Left ventricle myocardium inferior (tissue), 1 donor: ENCODE data around the gene TMEM176A. TPM values are rescaled to one million over a fixed set of nuclear protein-coding genes. Genes with fewer than 3 reads are reported as not detected.

Experiments used
- DNase-seq: peaks from one replicate; pipeline ENCODE4 v3.0.0-alpha.2; 2020
- H3K27ac ChIP-seq: fragments of 200-600 bp; replicated peaks from 2 replicates; pipeline ENCODE4 v1.8.0; 2021
- H3K27me3 ChIP-seq: fragments of 200-600 bp; 2 replicates; pipeline ENCODE4 v1.8.0; 2021; ENCODE audit warnings: low read depth
- H3K36me3 ChIP-seq: fragments of 200-600 bp; 2 replicates; pipeline ENCODE4 v1.8.0; 2021
- H3K4me1 ChIP-seq: fragments of 200-600 bp; 2 replicates; pipeline ENCODE4 v1.8.0; 2021
- H3K4me3 ChIP-seq: fragments of 200-600 bp; 2 replicates; pipeline ENCODE4 v1.8.0; 2021; ENCODE audit warnings: mild to moderate bottlenecking, moderate library complexity
- H3K9me3 ChIP-seq: fragments of 200-600 bp; replicated peaks from 2 replicates; pipeline ENCODE4 v1.8.0; 2021
- intact Hi-C: fragments of 100-400 bp; cut with micrococcal nuclease; formaldehyde crosslinking; loops from one replicate; pipeline ENCODE4 v1.11.0; 2022
- total RNA-seq: library from RNA; stranded (reverse); fragmentation: NEBNext Ultra II Directional; extraction: Animal tissue kit (Norgen Biotek cat#: 25700); gene quantifications from one replicate; pipeline ENCODE4 v1.2.1, GENCODE V29; 2021
- TF ChIP-seq, protein P1 (sequence below): fragments of 200-600 bp; IDR thresholded peaks from 2 replicates; pipeline ENCODE4 v1.8.0; 2021; ENCODE audit warnings: antibody characterized with exemption, mild to moderate bottlenecking, borderline replicate concordance
- donor health status: DM: no; HTN: yes; CAD: no; lungs with severe emphysema.

TMEM176A gene
- total RNA-seq, 1 donor from 2014 or later, result 18.5 TPM

DNA sequence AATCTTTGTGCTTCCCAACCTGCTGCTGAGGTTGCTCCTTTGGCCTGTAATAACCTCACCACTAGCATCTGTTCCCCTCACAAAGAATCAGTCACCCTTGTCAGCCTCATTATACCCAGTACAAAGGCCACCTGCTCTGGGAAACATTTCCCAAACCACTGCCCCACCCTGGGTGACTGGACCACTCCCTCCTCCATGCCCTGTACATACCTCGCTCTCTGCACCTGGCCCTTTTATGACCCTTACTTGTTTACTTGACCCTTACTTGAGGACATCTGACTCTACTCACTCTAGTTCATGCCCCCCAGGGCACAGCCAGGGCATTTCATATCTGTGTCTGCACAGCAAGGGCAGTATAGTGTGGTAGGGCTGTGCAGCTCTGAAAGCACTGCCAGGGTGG lies 30.4 kb downstream of the TMEM176A start:
- H3K27me3 ChIP-seq, result peaks cover 12% of the 10 kb centered on the region
- TF ChIP-seq, protein P1, sequence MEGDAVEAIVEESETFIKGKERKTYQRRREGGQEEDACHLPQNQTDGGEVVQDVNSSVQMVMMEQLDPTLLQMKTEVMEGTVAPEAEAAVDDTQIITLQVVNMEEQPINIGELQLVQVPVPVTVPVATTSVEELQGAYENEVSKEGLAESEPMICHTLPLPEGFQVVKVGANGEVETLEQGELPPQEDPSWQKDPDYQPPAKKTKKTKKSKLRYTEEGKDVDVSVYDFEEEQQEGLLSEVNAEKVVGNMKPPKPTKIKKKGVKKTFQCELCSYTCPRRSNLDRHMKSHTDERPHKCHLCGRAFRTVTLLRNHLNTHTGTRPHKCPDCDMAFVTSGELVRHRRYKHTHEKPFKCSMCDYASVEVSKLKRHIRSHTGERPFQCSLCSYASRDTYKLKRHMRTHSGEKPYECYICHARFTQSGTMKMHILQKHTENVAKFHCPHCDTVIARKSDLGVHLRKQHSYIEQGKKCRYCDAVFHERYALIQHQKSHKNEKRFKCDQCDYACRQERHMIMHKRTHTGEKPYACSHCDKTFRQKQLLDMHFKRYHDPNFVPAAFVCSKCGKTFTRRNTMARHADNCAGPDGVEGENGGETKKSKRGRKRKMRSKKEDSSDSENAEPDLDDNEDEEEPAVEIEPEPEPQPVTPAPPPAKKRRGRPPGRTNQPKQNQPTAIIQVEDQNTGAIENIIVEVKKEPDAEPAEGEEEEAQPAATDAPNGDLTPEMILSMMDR, result no peak
- intact Hi-C loops, result no loop called here
- H3K36me3 ChIP-seq, result no peaks in the 10 kb centered on the region
- H3K27ac ChIP-seq, result no peak overlapping the region
- H3K4me1 ChIP-seq, result peaks cover 20% of the 10 kb centered on the region
- H3K4me3 ChIP-seq, result no peak overlapping the region
- DNase-seq, result no peak
- no peaks in the 10 kb centered on the region for H3K9me3 ChIP-seq

- H3K27me3 ChIP-seq, result peaks cover 12% of the 10 kb centered on the region
- H3K9me3 ChIP-seq, result no peaks in the 10 kb centered on the region
- no peak overlapping the region for H3K4me3 ChIP-seq
- H3K36me3 ChIP-seq, result no peaks in the 10 kb centered on the region
- no peak for DNase-seq
- intact Hi-C loops, result no loop called here
- TF ChIP-seq, protein P1, result no peak
- no peak overlapping the region for H3K27ac ChIP-seq
- peaks cover 11% of the 10 kb centered on the region for H3K4me1 ChIP-seq
Observed at GRCh38 chr7:150831851-150832250, 31.3 kb downstream of the TMEM176A start.

- H3K36me3 ChIP-seq, result no peaks in the 10 kb centered on the region
- H3K9me3 ChIP-seq, result no peaks in the 10 kb centered on the region
- H3K4me1 ChIP-seq, result peaks cover 4% of the 10 kb centered on the region
- intact Hi-C loops, result no loop called here
- no peak overlapping the region for H3K27ac ChIP-seq
- no peak for DNase-seq
- TF ChIP-seq, protein P1, result no peak
- H3K27me3 ChIP-seq, result peaks cover 12% of the 10 kb centered on the region
- no peak overlapping the region for H3K4me3 ChIP-seq
Observed at GRCh38 chr7:150835019-150835418, 34.5 kb downstream of the TMEM176A start.

DNA sequence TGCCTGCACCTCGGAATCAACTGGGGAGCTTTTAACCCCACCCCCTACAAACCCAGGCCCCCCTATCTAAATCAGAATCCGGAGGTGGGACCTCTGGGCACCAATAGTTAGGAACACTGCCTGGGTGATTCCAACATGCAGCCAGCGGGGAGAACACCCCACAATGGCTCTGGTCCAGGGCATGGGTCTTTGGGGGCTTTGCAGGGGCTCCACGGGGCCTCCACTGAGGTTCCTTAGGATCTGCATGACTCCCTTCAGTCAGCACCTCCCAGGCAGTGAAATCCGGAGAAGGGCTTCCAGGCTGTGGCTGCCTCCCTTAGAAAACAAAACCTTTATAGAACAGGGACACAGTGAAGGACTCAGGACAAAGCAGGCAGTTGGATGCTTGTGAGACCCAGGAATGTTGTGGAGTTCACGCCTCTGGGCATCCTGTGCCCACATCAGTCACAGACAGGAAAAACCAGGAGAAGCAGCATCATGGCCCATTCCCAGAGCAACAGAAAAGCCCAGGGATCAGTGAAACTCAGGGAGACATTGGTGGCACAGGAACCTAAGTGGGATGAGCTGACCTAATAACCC lies 35.2 kb downstream of the TMEM176A start:
- Histone ChIP-seq H3K4me3 (no peak overlapping the region), H3K9me3 (no peaks in the 10 kb centered on the region), H3K4me1 (peaks cover 4% of the 10 kb centered on the region), H3K36me3 (no peaks in the 10 kb centered on the region), H3K27me3 (peaks cover 11% of the 10 kb centered on the region), H3K27ac (no peak overlapping the region)
- DNase-seq, result no peak
- intact Hi-C loops, result no loop called here
- TF ChIP-seq, protein P1, result no peak

DNA sequence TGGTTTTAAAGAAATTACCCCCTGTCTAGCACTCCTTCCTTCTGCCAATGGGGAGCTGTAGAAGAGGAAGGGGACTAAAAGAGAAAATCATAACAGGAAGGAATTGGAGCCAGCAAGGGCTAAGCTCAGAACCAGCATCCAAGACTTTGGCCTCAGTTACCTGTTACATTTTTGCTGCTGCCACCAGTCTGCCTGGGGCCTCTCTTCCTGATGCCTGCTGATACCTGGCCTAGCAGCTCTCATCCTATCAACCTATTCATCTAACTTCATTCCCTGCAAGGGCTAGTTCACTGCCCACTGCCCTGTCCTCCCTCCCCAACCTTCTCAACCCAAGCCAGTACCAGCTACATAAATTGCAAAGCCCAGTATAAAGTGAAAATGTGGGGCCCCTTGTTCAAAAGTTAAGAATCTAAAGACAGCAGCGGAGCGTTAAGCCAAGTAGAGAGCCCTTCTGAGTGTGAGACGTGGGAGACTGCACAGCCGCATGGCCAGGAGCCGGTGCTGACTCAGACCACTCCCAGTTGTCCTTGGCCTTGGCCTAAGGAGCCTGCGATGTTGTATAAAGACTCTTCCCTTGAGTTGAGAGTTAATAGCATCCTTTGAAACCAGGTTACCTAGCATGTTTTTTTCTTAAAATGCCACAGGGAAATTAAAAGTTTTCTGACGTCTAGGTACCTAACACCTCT lies 38.5 kb downstream of the TMEM176A start:
- DNase-seq, result no peak
- Histone ChIP-seq H3K36me3 (no peaks in the 10 kb centered on the region), H3K27ac (no peak overlapping the region), H3K4me3 (no peak overlapping the region), H3K9me3 (no peaks in the 10 kb centered on the region), H3K4me1 (no peaks in the 10 kb centered on the region), H3K27me3 (no peaks in the 10 kb centered on the region)
- TF ChIP-seq, protein P1, result no peak
- intact Hi-C loops, result no loop called here
